Neutrophil (primary cell): Measurements from ENCODE around the gene MRPS22.

Experiments used
- H3K27ac ChIP-seq: fragments of 200-600 bp; sonication (generic); 2 replicates; pipeline ENCODE4 v1.5.1; 2016; ENCODE audit warnings: mild to moderate bottlenecking, moderate library complexity
- H3K27me3 ChIP-seq: fragments of 200-600 bp; sonication (generic); 2 replicates; pipeline ENCODE4 v1.6.0; 2016; ENCODE audit warnings: mild to moderate bottlenecking
- H3K36me3 ChIP-seq: fragments of 200-600 bp; sonication (generic); 2 replicates; pipeline ENCODE4 v1.5.1; 2017
- H3K4me1 ChIP-seq, 2 experiments: fragments of 200-600 bp in 1 of 2; sonication (generic) in 1 of 2; 1 replicate in 1 of 2; 2 replicates in 1 of 2; pipeline versions ENCODE4 v1.5.1 to v1.6.1; 2013 to 2016; ENCODE audit warnings: low read depth in 1 of 2, low read length in 1 of 2, mild to moderate bottlenecking in 1 of 2, moderate library complexity in 1 of 2; ENCODE audit not compliant: control insufficient read depth in 1 of 2, insufficient read depth in 1 of 2
- H3K4me3 ChIP-seq, 2 experiments: fragments of 200-600 bp in 1 of 2; sonication (generic) in 1 of 2; 1 replicate in 1 of 2; 2 replicates in 1 of 2; pipeline ENCODE4 v1.5.1; 2013 to 2016; ENCODE audit warnings: low read depth in 1 of 2, low read length in 1 of 2, mild to moderate bottlenecking in 1 of 2, moderate library complexity in 1 of 2
- H3K9me3 ChIP-seq: fragments of 200-600 bp; sonication (generic); 2 replicates; pipeline ENCODE4 v1.5.1; 2016
- CTCF ChIP-seq: fragments of 200-600 bp; sonication (generic); IDR thresholded peaks from 2 replicates; pipeline ENCODE4 v1.5.1; 2016; ENCODE audit warnings: antibody characterized with exemption

The MRPS22 gene

GRCh38 chr3:139318826-139319225 is 25.0 kb upstream of the MRPS22 start:
- TF ChIP-seq CTCF, result no peak
- H3K9me3 ChIP-seq, result no peaks in the 10 kb centered on the region
- H3K4me3 ChIP-seq, result no peak overlapping the region
- H3K36me3 ChIP-seq, result no peaks in the 10 kb centered on the region
- H3K4me1 ChIP-seq, result no peaks in the 10 kb centered on the region
- peaks cover 48% of the 10 kb centered on the region for H3K27me3 ChIP-seq
- H3K27ac ChIP-seq, result no peak overlapping the region

- Histone ChIP-seq H3K4me3 (no peak overlapping the region), H3K27me3 (peaks cover 44% of the 10 kb centered on the region), H3K36me3 (no peaks in the 10 kb centered on the region), H3K27ac (no peak overlapping the region), H3K4me1 (no peaks in the 10 kb centered on the region), H3K9me3 (no peaks in the 10 kb centered on the region)
- no peak for TF ChIP-seq CTCF
Measured at GRCh38 chr3:139319428-139320402, 24.1 kb upstream of the MRPS22 start.

- TF ChIP-seq CTCF, result no peak
- no peaks in the 10 kb centered on the region for H3K4me1 ChIP-seq
- H3K4me3 ChIP-seq, result no peak overlapping the region
- peaks cover 36% of the 10 kb centered on the region for H3K27me3 ChIP-seq
- H3K36me3 ChIP-seq, result no peaks in the 10 kb centered on the region
- no peak overlapping the region for H3K27ac ChIP-seq
- no peaks in the 10 kb centered on the region for H3K9me3 ChIP-seq
Measured at GRCh38 chr3:139320551-139321309, 23.1 kb upstream of the MRPS22 start.

GRCh38 chr3:139322346-139322745 is 21.5 kb upstream of the MRPS22 start:
- no peaks in the 10 kb centered on the region for H3K36me3 ChIP-seq
- peaks cover 26% of the 10 kb centered on the region for H3K27me3 ChIP-seq
- no peak for TF ChIP-seq CTCF
- H3K4me3 ChIP-seq, result no peak overlapping the region
- no peaks in the 10 kb centered on the region for H3K9me3 ChIP-seq
- H3K4me1 ChIP-seq, result no peaks in the 10 kb centered on the region
- no peak overlapping the region for H3K27ac ChIP-seq

GRCh38 chr3:139323146-139323545 is 20.7 kb upstream of the MRPS22 start:
- no peaks in the 10 kb centered on the region for H3K9me3 ChIP-seq
- H3K27ac ChIP-seq, result no peak overlapping the region
- no peak overlapping the region for H3K4me3 ChIP-seq
- no peaks in the 10 kb centered on the region for H3K36me3 ChIP-seq
- no peak for TF ChIP-seq CTCF
- peaks cover 22% of the 10 kb centered on the region for H3K27me3 ChIP-seq
- no peaks in the 10 kb centered on the region for H3K4me1 ChIP-seq
